H9 (cell line): ENCODE results near the gene TPCN2. TPM values are rescaled to one million over a fixed set of nuclear protein-coding genes. Genes with fewer than 3 reads are reported as not detected.

ENCODE experiments used
- DNase-seq: peaks from one replicate; pipeline ENCODE4 v3.0.0-alpha.2; 2017
- H2AFZ ChIP-seq: one replicate; pipeline ENCODE4 v1.6.1; 2013; ENCODE audit warnings: mild to moderate bottlenecking, low read length, control low read depth, moderate library complexity
- H2AK5ac ChIP-seq: 2 replicates; pipeline ENCODE4 v1.6.1; 2013; ENCODE audit warnings: low read length, control low read depth, mixed read lengths; ENCODE audit not compliant: insufficient read length
- H2BK120ac ChIP-seq: one replicate; pipeline ENCODE4 v1.6.1; 2013; ENCODE audit warnings: low read depth, mild to moderate bottlenecking, low read length, control low read depth, inconsistent platforms; ENCODE audit not compliant: poor library complexity, severe bottlenecking
- H2BK12ac ChIP-seq: 2 replicates; pipeline ENCODE4 v1.6.1; 2013; ENCODE audit warnings: low read length, control low read depth, mixed read lengths, low read depth; ENCODE audit not compliant: insufficient read length
- H2BK15ac ChIP-seq: 2 replicates; pipeline ENCODE4 v1.6.1; 2013; ENCODE audit warnings: low read depth, low read length, control low read depth
- H2BK20ac ChIP-seq: one replicate; pipeline ENCODE4 v1.6.1; 2013; ENCODE audit warnings: low read depth, mild to moderate bottlenecking, low read length, control low read depth, inconsistent platforms; ENCODE audit not compliant: poor library complexity, severe bottlenecking
- H2BK5ac ChIP-seq: 2 replicates; pipeline ENCODE4 v1.6.1; 2013; ENCODE audit warnings: low read length, control low read depth, mixed read lengths; ENCODE audit not compliant: insufficient read length
- H3K14ac ChIP-seq: 2 replicates; pipeline ENCODE4 v1.6.1; 2013; ENCODE audit warnings: low read length, control low read depth; ENCODE audit not compliant: insufficient read depth
- H3K18ac ChIP-seq: 2 replicates; pipeline ENCODE4 v1.6.1; 2013; ENCODE audit warnings: low read depth, mild to moderate bottlenecking, mixed read lengths, low read length, control low read depth; ENCODE audit not compliant: insufficient read length
- H3K23ac ChIP-seq: 2 replicates; pipeline ENCODE4 v1.6.1; 2013; ENCODE audit warnings: low read length, control low read depth, mixed read lengths, low read depth; ENCODE audit not compliant: insufficient read length
- H3K23me2 ChIP-seq: 2 replicates; pipeline ENCODE4 v1.6.1; 2013; ENCODE audit warnings: low read depth, mild to moderate bottlenecking, mixed read lengths, low read length, control low read depth; ENCODE audit not compliant: insufficient read length, poor library complexity, severe bottlenecking
- H3K27ac ChIP-seq: 2 replicates; pipeline ENCODE4 v1.5.1; 2013; ENCODE audit warnings: low read length, control low read depth, mixed read lengths, low read depth; ENCODE audit not compliant: insufficient read length
- H3K27me3 ChIP-seq: 2 replicates; pipeline ENCODE4 v1.6.1; 2013; ENCODE audit warnings: low read length, control low read depth, inconsistent platforms; ENCODE audit not compliant: insufficient read depth
- H3K4ac ChIP-seq: 2 replicates; pipeline ENCODE4 v1.6.1; 2013; ENCODE audit warnings: low read depth, mild to moderate bottlenecking, control low read depth, inconsistent platforms, low read length, moderate library complexity
- H3K4me1 ChIP-seq: 2 replicates; pipeline ENCODE4 v1.6.1; 2013; ENCODE audit warnings: low read length, control low read depth, inconsistent platforms; ENCODE audit not compliant: insufficient read depth
- H3K4me2 ChIP-seq: 2 replicates; pipeline ENCODE4 v1.6.1; 2013; ENCODE audit warnings: low read length, control low read depth, mixed read lengths; ENCODE audit not compliant: insufficient read length, insufficient read depth
- H3K56ac ChIP-seq: 2 replicates; pipeline ENCODE4 v1.6.1; 2013; ENCODE audit warnings: low read depth, mild to moderate bottlenecking, mixed read lengths, low read length, control low read depth; ENCODE audit not compliant: insufficient read length
- H3K79me1 ChIP-seq: 2 replicates; pipeline ENCODE4 v1.6.1; 2013; ENCODE audit warnings: low read depth, mild to moderate bottlenecking, moderate library complexity, low read length, control low read depth, inconsistent platforms; ENCODE audit not compliant: insufficient read depth, poor library complexity, severe bottlenecking
- H3K79me2 ChIP-seq: 2 replicates; pipeline ENCODE4 v1.6.1; 2013; ENCODE audit warnings: low read length, control low read depth, inconsistent platforms; ENCODE audit not compliant: insufficient read depth
- H3K9ac ChIP-seq: 2 replicates; pipeline ENCODE4 v1.6.1; 2013; ENCODE audit warnings: low read length, control low read depth, mixed read lengths; ENCODE audit not compliant: insufficient read length; ENCODE audit errors: extremely low read depth
- H3K9me3 ChIP-seq: one replicate; pipeline ENCODE4 v1.6.1; 2013; ENCODE audit warnings: low read depth, low read length, inconsistent platforms; ENCODE audit not compliant: control insufficient read depth
- H3T11ph ChIP-seq: one replicate; pipeline ENCODE4 v1.6.1; 2013; ENCODE audit warnings: mild to moderate bottlenecking, low read length, control low read depth, inconsistent platforms
- H4K20me1 ChIP-seq: one replicate; pipeline ENCODE4 v1.6.1; 2013; ENCODE audit not compliant: control insufficient read depth, insufficient read length, insufficient read depth
- H4K5ac ChIP-seq: 2 replicates; pipeline ENCODE4 v1.6.1; 2013; ENCODE audit warnings: low read depth, mild to moderate bottlenecking, mixed read lengths, low read length, control low read depth; ENCODE audit not compliant: insufficient read length
- H4K8ac ChIP-seq: replicated peaks from 2 replicates; pipeline ENCODE4 v1.6.1; 2013; ENCODE audit warnings: low read length, control low read depth, mixed read lengths, low read depth; ENCODE audit not compliant: insufficient read length
- H4K91ac ChIP-seq: 2 replicates; pipeline ENCODE4 v1.6.1; 2013; ENCODE audit warnings: low read depth, mild to moderate bottlenecking, moderate library complexity, mixed read lengths, low read length, control low read depth; ENCODE audit not compliant: insufficient read length
- H3K27ac Mint-ChIP-seq, 3 experiments: 2 replicates in 2 of 3; 3 replicates in 1 of 3; pipeline ENCODE4 v1.8.0; 2020 to 2021; ENCODE audit warnings: mixed read lengths in 3 of 3, mild to moderate bottlenecking in 1 of 3, moderate library complexity in 1 of 3
- H3K27me3 Mint-ChIP-seq: 2 replicates; pipeline ENCODE4 v1.8.0; 2021; ENCODE audit warnings: low read depth, mild to moderate bottlenecking, moderate library complexity, mixed read lengths
- H3K36me3 Mint-ChIP-seq, 3 experiments: 2 replicates in 2 of 3; 3 replicates in 1 of 3; pipeline ENCODE4 v1.8.0; 2020 to 2021; ENCODE audit warnings: low read depth in 3 of 3, mixed read lengths in 3 of 3; ENCODE audit not compliant: insufficient read depth in 1 of 3
- H3K4me1 Mint-ChIP-seq, 2 experiments: 2 replicates each; pipeline ENCODE4 v1.8.0; 2020; ENCODE audit warnings: mixed read lengths in 2 of 2
- H3K4me3 Mint-ChIP-seq, 2 experiments: 2 replicates in 1 of 2; 3 replicates in 1 of 2; pipeline ENCODE4 v1.8.0; 2020 to 2021; ENCODE audit warnings: mild to moderate bottlenecking in 2 of 2, mixed read lengths in 2 of 2, moderate library complexity in 1 of 2
- H3K9me3 Mint-ChIP-seq, 2 experiments: 2 replicates in 1 of 2; 3 replicates in 1 of 2; pipeline ENCODE4 v1.8.0; 2020; ENCODE audit warnings: mild to moderate bottlenecking in 2 of 2, mixed read lengths in 2 of 2, moderate library complexity in 1 of 2
- WGBS: extraction: QIAGEN DNeasy Blood & Tissue Kit; methylation state at CpG from one replicate; pipeline ENCODE4 v1.1.7; 2013; ENCODE audit warnings: missing lambda C conversion rate, low lambda C conversion rate, mixed read lengths; ENCODE audit not compliant: insufficient read length; ENCODE audit errors: extremely low coverage; 5-methylcytosine and 5-hydroxymethylcytosine counted together
- total RNA-seq: library from RNA; stranded (reverse); gene quantifications from 2 replicates; pipeline ENCODE4 v1.2.1, GENCODE V29; 2021
- TF ChIP-seq, protein P1 (sequence below): fragments of 200-600 bp; sonication (generic); conservative IDR thresholded peaks from 3 replicates; pipeline ENCODE4 v1.8.0; 2021; ENCODE audit warnings: antibody characterized with exemption, mild to moderate bottlenecking

TPCN2 gene
- total RNA-seq, 1 experiment from 2014 or later = 16.8 TPM

DNA sequence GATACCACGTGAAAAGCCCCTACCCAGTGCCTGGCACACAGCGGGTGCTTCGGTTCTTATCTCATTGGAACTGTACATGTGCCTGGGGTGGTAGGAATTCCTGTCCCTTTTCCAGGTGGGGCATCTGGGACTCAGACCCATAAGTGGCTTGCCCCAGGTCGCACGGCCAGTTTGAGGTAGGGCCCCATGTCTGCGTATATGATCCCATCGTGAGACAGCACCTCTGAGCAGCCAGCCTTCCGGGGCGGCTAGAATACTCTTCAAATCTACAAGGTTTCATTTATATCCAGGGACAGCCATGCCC is 73.5 kb downstream of the TPCN2 start:
- Histone ChIP-seq H3K9ac (no peak overlapping the region), H3K23ac (no peak overlapping the region), H3K56ac (no peak overlapping the region), H3K9me3 (no peaks in the 10 kb centered on the region), H4K91ac (peak overlapping the region; percentile 9), H2BK12ac (no peak overlapping the region), H3K27me3 (no peaks in the 10 kb centered on the region), H4K8ac (no peak overlapping the region), H3T11ph (no peak overlapping the region), H2BK15ac (no peak overlapping the region), H4K5ac (no peak overlapping the region), H4K20me1 (no peaks in the 10 kb centered on the region), H2BK120ac (no peak overlapping the region), H3K27ac (no peak overlapping the region), H3K79me2 (no peaks in the 10 kb centered on the region), H3K4ac (no peak overlapping the region), H3K4me1 (no peaks in the 10 kb centered on the region), H3K4me2 (peak overlapping the region; percentile 31), H2AK5ac (no peak overlapping the region), H3K23me2 (no peaks in the 10 kb centered on the region), H2AFZ (no peak overlapping the region), H3K18ac (no peak overlapping the region), H2BK20ac (no peak overlapping the region), H3K14ac (no peak overlapping the region), H2BK5ac (no peak overlapping the region), H3K79me1 (no peaks in the 10 kb centered on the region)
- H3K9me3 Mint-ChIP-seq = peaks cover 7 to 11% of the 10 kb centered on the region in 2 experiments; a peak in 3 of 5 replicates
- H3K27ac Mint-ChIP-seq = no peak overlapping the region; a peak in 1 of 7 replicates
- H3K36me3 Mint-ChIP-seq = peaks cover 0 to 5% (median 0%) of the 10 kb centered on the region in 3 experiments; a peak in 1 of 7 replicates
- TF ChIP-seq, protein P1, sequence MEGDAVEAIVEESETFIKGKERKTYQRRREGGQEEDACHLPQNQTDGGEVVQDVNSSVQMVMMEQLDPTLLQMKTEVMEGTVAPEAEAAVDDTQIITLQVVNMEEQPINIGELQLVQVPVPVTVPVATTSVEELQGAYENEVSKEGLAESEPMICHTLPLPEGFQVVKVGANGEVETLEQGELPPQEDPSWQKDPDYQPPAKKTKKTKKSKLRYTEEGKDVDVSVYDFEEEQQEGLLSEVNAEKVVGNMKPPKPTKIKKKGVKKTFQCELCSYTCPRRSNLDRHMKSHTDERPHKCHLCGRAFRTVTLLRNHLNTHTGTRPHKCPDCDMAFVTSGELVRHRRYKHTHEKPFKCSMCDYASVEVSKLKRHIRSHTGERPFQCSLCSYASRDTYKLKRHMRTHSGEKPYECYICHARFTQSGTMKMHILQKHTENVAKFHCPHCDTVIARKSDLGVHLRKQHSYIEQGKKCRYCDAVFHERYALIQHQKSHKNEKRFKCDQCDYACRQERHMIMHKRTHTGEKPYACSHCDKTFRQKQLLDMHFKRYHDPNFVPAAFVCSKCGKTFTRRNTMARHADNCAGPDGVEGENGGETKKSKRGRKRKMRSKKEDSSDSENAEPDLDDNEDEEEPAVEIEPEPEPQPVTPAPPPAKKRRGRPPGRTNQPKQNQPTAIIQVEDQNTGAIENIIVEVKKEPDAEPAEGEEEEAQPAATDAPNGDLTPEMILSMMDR = no peak
- WGBS = no CpG with 5 or more reads among the region's 9 CpGs
- DNase-seq = no peak
- H3K4me3 Mint-ChIP-seq = no peak overlapping the region
- peaks cover 8% of the 10 kb centered on the region for H3K27me3 Mint-ChIP-seq
- H3K4me1 Mint-ChIP-seq = peaks cover 16 to 30% of the 10 kb centered on the region in 2 experiments
